OCI-LY1 (cell line): ENCODE data around the gene ALDH16A1.

Experiments used
- CTCF ChIP-seq: fragments of 200-600 bp; sonication (generic), shearing (Covaris generic); IDR thresholded peaks from 2 replicates; pipeline ENCODE4 v1.5.1; 2017; ENCODE audit warnings: mild to moderate bottlenecking, antibody characterized with exemption, low read length, moderate library complexity, mixed read lengths
- EZH2 ChIP-seq: fragments of 200-600 bp; sonication (generic), shearing (Covaris generic); IDR thresholded peaks from 2 replicates; pipeline ENCODE4 v1.8.0; 2017; ENCODE audit warnings: borderline replicate concordance, mixed run types, mild to moderate bottlenecking, antibody characterized with exemption, low read length, moderate library complexity, mixed read lengths

- TF ChIP-seq CTCF = no peak
- no peak for TF ChIP-seq EZH2
These were observed 27.1 kb downstream of the ALDH16A1 start for GRCh38 chr19:49479975-49480628.
